NCI-H187 treated with DMSO at 0.1 percent for 48 hours (cell line): Measurements from ENCODE around the gene PDK2.
A peak's percentile ranks its signal among the peaks of the same experiment; 100 is the strongest.

Source experiments
- DNase-seq: peaks from one replicate; lab custom pipeline; 2025; lab: John Stamatoyannopoulos, UW

Gene PDK2

DNA sequence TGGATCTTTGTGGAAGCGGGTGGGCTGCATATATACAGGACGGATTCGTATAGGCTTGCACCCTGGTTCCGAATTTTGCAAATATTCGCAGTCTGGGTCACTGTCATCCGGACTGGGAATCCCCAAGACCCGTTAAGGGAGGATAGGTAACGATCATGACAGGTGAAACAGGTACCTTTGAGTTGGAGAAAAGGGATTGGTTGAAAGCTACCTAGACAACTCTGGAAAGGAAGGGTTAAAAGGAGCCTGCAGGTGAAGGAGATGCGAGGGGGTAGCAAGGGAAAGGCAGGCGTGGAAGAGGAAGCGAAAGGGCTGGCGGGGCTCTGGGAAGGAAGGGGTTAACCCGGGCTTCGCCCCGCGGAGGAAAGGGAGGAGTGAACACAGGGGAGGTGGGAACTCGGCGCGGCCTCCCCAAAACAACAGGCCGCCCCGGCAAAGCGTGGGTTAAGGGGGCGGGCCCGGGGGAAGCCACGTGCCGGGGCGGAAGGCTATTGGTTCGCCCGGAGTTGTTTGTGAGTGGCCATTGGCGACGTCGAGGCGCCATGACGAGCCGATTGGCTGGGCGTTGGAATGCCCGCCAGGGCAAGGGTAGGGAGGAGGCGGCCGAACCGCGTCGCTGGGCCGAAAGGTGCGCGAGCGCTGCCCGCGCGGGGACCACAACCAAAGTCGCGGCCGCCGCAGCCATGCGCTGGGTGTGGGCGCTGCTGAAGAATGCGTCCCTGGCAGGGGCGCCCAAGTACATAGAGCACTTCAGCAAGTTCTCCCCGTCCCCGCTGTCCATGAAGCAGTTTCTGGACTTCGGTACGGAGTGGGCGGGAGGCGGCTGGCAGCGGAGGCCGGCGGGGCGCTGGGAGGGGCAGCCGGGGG is at the start of gene PDK2:
Gene PDK2 (plus strand): TSS at position 599 of the 867 bp plus-strand sequence. CDS start 85 bp downstream, at position 684.
- peak; percentile 47 for DNase-seq

DNA sequence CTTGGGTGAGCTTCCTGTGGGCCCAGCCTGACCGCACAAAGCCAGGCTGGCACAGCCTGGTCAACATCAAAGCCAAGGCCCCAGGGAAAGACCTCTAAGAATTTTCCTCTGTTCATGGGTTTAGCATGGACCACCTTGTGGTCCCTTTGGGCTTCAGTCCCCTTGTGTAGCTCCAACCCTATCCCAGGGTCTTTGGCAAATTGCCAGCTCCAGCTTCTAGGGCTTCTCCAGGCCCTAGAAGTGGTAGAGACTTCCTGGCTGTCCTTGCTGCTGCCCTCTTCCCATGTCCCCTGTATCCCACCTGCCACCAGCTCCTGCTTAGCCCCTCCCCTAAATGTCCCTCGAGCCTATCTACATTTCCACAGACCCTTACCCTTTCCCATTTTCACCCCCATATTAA is 49.0 kb upstream of the PDK2 start:
- DNase-seq: no peak

DNA sequence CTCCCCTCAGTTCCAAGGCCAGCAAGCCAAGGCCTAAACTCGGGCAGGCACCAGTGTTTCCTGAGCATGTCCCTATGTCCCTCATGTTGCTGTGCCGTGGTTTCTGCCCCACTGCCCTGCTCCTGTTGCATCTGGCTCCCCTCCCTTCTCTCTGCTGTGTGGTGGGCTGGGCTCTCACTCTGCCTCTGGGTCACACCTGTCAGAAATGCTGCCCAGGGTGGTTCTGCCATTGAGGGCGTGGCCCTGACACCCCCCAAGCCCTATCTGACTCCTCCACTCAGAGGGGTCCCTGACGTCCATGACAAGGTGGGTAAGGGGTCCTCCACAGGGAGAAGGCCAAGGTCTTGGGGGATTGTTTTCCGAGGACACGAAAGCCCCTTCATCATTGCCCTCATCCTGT is 48.5 kb upstream of the PDK2 start:
- DNase-seq: no peak

DNA sequence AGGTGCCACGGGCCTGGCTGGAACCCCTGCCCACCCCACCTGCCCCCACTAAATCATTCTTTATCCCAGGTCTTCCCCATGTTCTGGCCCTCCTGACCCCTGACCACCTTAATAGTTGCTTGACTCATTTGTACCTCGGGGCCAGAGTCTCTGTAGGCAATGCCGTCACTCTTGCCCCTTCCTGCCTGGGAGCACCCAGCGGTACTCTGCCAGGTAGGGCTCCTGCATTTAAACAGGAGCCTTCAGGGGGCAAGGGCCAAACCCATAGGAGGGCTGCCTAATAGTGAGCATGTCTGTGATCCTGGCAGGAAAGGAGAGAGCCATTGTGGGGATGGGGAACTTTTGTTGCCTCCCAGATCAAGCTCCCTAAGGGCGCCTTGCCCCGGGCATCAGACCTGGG is 48.1 kb upstream of the PDK2 start:
- no peak for DNase-seq

DNA sequence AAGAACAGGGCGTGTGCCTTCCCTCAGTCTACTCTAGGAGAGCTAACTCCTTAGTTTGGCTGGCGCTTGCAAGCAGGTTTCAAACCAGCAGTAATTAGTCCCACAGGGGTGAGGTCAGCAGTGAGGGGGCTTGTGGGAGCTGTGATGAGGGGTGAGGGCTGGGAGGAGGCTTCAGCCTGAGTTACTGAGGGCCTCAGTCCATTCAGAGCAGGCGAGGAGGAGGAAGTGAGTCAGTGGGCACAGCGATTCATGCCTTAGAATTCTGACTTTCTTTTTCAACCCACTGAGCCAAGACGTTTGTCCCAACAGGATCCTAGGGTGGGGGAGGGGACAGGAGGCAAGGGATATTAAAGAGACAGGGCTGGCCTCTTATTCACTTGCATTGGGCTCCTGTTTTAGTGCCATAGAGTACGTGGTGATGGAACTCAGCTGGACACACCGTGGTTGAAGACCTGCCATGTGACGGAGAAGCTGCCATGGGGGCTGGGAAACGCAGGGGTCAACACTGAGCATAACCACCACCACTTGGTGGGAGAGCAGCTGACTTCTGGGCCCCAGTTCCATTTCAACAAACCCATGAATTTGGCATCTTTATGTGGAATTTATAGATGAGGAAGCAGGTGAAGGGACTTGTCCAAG is 47.5 kb upstream of the PDK2 start:
- DNase-seq: no peak

DNA sequence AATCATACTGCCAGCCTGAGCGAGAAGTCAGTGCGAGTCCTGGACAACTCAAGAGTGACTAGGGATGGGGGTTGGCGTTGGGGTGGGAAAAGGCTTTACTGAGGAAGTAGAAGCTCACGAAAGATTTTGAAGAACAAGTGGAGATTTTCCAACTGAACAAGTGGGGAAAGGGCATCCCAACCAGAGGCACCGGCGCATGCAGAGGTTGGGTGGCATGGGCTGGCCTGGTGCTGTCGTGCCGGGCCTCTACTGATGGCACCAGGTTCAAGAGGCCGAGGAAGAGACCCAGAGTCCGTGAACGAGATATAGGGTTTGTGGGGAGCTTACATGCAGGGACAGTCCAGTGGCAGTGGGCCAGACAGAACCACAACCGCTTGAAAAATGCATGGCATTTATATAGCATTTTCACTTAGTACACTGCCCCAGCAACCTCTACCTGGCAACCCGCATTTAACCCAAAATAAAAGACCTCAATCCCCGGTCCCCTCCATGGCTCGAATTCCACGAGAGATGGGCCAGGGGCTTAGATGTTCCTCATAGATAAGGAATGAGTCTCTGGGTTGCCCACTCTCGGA is 46.9 kb upstream of the PDK2 start:
- no peak for DNase-seq

DNA sequence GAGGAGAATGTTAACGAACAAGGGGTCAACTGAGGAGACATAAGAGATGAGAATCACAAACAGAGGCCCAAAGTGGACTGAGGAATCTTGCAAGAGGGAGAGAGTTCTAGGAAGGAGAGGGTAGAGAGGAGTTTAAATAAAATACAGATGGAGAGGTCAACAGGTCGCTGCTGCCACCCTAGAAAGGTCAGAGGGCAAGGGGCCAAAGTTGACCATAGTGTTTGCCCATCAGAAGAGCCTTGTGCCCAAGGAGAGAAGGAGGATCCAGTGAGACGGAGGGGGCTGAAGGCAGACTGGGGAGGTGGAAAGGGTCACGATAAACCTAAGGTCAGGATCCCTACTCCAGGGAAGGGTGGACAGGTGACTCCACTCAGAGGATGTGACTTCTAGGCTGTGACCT is 46.2 kb upstream of the PDK2 start:
- DNase-seq: no peak

DNA sequence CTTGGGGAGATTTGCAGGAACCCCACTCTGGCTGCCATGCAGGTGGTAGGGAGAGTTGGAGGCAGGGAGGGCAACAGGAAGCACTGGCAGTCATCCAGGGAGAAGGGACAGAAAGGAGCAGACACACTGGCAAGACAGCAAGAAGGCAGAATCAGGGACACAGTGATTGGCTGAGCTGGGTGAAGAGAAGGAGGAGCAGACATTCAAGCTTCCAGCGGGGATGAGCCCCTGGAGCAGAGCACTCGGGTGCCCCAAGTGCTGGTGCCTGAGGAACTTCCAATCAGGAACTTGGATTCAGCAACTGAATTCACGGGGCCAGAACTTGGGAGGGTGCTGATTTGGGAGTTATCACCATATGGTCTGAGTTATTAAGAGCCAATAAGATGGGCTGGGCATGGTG is 45.5 kb upstream of the PDK2 start:
- no peak for DNase-seq

DNA sequence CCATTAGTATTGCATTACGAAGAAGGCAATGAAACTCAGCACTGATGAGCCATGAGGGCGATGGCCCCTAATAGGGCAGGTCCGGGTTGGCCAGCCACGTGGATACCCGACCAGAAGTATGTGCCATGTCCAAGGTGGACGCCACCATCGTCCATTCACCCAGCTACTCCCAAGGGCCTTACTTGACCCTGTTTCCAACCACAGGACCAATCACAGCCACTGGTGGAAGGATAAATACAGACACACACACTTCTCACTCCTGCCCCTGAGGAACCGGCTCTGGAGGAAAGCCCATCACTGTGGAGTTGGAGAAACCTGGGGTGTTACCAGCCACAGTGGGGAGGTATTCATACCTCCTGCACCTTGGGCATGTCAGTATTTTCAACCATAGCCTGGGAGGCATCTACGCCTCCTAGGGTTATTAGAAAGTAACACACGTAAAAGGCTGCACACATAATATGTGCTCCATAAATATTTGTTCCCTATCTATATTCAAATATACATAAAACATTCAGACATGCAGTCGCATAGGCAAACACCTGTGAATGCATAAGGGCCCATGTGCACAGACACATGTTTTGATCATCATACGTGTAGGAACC is 44.6 kb upstream of the PDK2 start:
- DNase-seq: no peak

DNA sequence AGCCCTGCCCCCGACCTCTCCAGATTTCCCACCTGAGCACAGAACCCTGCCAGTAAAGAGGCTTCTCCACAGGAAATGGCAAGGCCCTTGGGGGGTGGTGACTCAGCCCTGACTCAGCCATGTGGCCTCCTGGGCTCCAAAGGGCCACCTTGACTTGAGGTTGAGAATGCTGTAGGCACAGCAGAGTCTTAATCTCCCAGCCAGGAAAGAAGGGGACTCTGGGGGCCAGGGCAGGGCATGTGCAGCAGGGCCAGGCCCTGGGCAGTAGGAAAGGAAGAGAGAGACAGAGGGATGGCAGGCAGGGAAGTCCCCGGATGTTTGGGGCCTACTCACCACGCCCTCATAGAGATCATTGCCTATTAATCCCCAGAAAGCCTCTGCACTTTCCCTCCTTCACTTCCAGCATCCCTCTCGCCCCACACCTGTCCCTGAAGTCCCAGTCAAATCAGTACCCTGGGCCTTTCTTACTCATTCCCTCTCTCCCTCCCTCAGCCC is 44.0 kb upstream of the PDK2 start:
- no peak for DNase-seq

DNA sequence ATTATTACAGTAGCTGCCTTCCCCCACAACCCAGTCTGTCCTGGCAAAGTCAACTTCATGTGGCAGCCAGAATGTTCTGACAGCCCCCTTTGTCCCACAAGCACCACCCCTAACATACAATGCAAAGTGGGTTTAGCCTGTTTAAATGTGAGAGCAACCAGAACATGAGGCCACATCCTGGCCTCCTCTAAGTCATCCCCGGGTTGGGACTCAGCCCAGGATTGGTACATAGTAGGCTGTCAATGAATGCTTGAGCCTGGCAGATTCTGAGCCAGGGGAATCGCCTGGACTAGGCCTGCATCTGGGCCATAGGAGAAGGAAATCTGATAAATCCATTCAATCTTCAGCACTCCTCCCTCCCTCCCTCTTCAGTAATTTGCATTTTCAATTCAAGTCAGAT is 43.5 kb upstream of the PDK2 start:
- DNase-seq: no peak

DNA sequence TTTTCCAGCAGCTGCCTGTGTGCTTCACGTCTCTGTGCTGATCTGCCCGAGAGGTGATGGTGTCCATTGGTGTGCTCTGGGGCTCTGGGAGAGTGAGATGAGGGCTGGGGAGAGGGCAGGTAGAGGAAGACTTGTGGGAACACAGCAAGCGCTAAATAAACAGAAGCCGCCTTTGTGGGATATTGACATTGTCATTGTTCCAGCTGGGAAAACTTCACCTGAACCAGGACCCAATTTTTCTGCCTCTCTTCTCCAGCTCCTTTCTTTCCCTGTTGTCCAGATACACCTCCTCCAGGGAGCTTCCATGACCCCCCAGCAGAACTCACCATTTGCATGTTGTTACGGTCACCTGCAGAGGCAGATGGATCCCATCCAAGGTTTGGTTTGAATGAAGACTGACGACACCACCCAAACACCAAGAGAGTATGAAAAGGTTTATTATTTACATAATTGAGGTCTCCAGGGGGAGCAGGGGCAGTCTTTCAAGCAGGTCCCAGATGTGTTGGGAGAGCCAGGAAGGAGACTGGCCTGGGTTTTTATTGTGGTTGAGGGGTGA is 42.8 kb upstream of the PDK2 start:
- no peak for DNase-seq

DNA sequence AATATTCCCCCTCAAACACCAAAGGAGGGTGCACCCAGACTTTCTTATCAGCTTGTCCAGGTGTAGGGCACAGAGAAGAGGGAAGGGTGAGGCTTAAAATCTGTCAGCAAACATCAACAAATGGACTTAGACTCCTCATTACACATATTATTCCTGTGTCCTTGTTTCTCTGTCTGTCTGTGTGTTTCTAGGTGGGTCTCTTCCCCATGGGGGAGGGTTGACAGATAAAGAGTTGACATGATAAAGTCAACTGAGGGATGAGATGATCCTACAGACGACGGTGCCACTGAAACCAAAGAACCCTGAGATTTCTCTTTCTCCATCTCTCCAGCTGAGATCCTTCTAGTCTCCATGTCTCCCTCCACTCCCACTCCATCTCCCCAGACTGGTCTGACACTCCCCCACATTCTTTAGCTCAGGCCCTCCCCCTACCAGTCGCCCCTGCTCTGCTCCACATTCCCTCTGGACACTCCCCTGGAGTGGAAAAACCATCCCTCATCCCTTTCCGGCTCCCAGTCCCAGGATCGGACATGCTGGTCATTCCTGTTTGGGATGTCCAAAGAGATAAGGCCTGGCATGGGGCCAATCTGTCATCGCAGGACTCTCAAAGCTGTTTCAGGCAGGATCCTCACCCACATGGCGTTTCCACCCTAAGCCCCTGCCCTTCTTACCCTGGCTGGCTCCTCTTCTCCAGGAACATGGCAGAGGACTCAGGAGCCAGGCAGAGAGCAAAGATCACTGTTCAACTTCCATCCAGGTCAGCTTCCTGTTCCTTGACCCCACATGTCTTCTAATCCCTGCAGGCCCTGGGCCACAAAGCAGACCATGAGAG is 42.1 kb upstream of the PDK2 start:
- no peak for DNase-seq

DNA sequence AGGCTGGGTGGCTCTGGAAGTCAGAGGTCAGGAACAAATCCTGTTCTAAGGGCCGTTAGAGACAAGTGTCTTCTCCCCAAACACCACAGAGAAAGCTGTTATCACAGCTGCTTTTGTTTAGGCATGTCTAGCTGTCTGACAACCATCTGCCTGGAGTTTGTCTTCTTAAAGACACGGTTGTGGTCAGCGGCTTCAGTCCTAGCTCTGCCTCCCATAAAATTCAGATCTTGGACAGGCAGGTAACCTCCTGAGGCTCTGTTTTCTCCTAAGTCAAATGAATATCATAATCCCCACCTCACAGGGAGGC is 41.5 kb upstream of the PDK2 start:
- no peak for DNase-seq

DNA sequence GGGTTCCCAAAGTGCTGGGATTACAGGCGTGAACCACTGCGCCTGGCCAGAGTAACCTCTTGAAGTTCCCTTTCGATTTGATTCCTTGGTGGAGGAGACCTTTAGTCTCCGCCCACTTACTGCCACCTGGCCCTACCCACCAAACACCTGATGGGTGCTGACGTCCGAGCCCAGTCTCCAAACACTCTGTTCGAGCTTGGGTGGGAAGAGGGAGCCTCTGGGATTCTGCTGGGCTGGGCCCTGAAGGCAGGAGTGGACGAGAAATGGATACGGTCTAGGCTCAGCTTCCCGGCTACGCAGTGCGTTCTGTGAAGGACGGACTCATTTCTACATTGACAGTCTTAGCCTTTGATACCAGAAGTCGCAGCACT is 40.1 kb upstream of the PDK2 start:
- DNase-seq: peak; percentile 59

DNA sequence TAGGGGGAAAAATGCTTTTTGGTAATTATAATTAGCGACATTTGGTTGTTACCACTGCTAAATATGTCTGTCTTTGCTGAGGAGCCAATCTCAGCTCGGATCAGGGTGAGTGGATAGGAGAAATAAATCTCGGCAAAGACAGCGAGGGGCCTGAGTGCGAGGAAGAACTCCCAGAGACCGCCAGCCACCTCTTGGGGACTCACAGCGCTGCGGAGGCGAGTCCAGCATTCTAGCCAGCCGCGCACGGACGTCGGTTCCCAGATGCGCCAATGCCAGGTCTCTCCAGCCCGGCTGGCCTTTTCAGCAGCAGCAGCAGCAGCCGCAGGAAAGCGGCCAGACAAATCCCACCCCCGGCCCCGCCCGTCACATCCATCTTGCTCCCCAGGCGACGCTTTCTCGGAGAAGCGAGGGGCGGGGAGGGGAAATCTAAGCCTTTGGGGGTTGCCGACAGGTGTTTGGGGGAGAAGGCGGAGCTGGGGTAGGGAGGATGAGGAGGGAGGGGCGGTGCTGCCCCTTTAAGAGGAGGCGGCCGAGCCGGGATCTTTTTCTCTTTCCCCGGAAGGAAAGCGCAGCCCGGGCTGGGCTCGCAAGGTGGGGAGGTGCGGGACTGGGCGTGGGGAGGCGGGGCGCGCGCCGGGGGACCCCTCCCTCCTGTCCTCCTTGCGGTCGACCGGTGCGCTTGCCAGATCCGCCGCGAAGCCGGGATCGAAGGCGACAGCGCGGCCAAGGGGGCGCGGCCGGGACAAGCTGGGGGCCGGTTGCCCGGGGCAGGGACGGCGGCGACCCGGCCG is 39.5 kb upstream of the PDK2 start, which contains the start of gene ITGA3:
Gene ITGA3 (plus strand): TSS at position 685 of the 791 bp plus-strand sequence. CDS start 330 bp downstream, outside the sequence.
- DNase-seq: peak; percentile 74

DNA sequence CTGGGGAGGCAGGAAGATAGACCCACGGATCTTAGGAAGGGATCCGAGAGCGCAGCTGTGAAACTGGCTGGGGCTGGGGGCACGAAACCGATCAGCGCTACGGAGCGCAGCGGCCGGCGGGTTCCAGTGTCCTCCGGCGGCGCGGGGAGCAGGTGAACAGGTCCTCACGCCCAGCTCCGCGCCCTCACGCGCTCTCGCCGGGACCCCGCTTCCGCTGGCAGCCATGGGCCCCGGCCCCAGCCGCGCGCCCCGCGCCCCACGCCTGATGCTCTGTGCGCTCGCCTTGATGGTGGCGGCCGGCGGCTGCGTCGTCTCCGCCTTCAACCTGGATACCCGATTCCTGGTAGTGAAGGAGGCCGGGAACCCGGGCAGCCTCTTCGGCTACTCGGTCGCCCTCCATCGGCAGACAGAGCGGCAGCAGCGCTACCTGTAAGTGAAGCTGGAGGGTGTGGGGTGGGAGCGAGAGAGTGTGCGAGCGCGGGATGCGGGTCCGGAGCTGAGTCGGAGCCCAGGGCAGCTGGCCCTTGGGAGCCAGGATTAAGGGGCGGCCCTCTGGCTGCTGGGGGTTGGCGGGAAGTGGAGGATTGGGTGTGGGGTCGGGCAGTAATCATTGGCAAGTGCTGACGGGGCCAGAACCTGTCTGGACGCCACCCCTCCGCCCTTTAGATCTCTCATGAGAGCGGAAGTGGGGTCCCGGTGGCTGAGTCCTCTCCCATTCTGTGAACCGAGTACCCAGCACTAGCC is 38.8 kb upstream of the PDK2 start:
- peak; percentile 50 for DNase-seq

DNA sequence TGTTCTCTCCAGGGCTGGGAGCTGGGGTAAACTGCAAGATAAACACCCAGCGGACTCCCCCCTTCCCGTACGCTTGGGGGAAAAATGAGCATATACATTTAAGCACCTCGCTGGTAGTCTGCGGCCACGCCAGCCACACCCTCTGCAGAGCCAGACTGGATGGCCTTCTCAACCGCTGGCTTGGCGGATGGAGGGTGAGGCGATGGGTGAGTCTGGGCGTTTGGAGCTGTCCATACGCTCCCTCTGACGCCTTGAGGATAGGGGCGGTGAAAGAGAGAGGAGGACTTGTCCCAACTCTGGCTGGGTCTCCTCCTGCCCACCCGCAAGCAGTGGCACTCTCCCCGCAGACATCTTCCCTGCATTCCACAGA is 38.2 kb upstream of the PDK2 start:
- DNase-seq: no peak

DNA sequence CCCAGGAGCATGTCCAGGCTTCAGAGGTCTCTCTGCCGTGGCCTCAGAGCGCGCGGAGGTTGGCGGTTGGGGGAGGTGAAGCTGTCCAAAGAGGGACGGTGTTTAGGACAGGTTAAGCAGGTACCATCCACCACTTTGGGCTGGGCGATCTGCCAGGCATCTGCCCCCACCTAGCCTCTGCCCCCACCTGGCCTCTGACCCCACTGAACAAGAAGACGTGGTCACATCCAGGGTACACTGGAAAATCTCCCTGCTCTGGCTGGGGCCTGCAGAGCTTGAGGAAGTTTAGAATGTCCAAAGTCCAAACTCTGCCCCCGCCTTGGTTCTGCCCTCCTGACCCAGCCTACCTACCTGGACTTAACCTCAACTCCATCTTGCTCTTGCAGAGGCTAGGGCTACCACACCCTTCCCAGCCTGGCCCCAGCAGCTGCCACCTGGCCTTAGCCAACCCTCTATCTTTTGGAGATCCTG is 37.6 kb upstream of the PDK2 start:
- DNase-seq: no peak
